HTR-8/SVneo (cell line): ENCODE data around the gene CDC42EP2.
"Not testable (repeated sequence)": the region's sequence is repeated elsewhere in the genome, so short reads cannot be mapped to it uniquely, and the experiment has no call there.

Experiments
- DNase-seq: peaks from one replicate; pipeline ENCODE4 v3.0.0; 2011; ENCODE audit warnings: low spot score, mixed read lengths; ENCODE audit not compliant: insufficient read length
- FAIRE-seq: peaks from 2 replicates; lab custom pipeline; 2011; peaks lifted over from hg19 to GRCh38; lab: Jason Lieb, UNC

CDC42EP2 gene

DNA sequence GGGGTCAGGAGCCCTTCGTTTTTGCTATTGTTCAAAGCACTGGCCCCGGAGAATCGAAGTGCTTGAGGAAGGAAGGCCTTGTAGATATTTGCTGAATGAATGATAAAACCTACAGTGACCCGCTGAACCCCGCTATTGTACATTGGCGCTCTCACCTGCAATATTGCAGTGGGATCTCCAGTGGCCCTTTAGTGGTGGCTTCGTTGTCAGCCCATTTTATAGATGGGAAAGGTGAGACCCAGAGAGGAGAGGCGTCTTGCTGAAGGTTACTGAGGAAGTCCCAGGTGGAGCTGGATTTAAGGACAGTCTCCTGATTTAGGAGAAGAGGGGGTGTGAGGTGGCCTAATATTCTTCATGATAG is 1.2 kb downstream of the CDC42EP2 start:
- FAIRE-seq (no peak), DNase-seq (no peak)

DNA sequence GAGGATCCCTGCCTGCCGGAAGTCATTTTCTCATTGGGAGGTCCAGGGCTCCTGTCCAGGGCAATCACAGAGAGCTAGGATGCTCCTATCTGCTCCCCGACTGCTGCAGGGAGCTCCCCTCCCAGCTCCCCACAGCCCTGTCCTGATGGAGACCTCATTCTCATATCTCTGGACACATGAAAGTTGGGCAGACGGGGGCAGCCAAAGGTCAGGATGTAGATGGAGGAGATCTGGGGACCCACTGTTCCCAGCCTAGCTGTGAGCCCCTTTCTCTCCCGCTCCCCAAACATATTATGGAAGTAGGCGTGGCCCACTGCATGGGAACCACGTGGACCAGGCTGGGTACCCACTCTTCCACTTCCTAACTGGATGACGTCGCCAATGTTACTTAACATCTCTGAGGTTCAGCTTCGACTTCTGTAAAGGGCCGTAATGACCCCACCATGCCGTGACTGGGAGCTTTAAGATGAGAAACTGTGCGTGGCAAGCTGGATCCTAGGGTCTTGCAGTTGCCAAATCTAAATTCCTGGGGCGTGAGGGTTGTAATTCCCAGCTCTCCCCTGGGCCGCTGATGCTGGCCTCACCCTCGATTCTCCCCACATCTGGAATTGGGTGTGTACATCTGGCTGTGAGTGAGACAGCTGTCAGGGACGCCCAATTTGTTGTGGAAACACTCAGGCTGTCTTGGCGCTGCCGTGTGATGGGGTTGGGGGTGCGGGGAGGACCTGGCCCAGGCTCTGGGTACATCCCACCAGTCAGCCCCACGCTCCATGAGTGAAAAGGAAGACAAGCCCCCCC is 1.8 kb downstream of the CDC42EP2 start:
- no peak for FAIRE-seq
- no peak for DNase-seq

DNA sequence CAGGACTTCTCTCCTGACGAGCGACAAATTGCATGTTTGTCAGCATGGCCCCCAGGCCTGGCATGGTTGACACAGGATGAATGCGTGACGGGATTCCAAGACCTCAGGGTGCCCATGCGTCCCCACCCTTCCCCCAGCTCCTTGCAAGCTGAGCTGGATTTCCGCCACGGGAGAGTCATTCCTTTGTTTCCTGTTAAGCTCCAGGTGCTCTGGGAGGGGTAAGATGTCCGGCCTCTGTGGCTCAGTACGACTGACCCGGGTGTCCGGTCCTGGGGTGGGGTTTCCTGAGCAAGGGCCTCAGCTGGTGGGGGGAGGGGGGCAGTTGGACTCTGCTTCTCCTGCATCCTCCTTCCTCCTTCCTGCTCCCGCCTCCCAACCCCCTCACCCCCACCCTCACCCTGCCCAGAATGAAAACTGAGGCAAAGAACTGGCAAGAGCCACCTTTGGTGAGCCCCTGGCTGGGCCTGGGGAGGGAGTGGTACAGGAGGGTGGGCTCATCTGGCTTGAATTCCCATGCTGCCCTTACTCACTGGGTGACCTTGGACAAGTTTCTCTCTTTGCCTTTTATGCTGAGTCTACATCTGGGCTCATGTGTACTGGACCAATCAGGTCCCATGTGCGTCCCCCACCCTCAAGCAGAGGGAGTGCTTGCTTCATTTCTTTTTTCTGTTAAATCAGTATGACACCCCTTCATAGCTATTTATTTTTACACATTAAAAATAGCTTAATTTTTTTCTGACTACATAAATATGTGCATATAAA is 2.5 kb downstream of the CDC42EP2 start:
- DNase-seq = peak; percentile 54
- no peak for FAIRE-seq

DNA sequence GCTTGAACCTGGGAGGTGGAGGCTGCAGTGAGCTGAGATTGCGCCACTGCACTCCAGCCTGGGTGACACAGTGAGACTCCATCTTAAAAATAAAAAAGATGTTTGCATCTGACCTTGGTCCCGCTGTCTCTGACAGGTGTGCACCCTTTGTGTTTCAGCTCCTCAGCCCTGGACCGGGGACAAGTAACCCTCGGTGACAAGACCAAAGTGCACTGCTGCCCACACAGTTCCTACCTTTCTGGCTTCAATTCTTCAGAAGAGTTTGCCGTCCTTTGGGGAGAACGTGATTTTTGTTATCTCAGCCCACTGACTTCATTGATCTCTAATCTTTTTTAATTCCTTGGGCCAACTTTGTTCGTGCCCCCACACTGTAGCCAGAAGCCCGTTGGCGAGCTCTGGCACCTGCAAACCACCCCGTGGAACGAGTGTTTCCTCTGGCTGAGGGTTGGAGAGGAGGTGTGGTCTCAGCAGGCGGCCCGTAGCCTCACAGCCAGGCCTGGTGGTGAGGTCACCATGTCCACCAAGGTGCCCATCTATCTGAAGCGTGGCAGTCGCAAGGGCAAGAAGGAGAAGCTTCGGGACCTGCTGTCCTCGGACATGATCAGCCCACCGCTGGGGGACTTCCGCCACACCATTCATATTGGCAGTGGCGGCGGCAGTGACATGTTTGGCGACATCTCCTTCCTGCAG is 5.9 kb downstream of the CDC42EP2 start:
- FAIRE-seq (no peak), DNase-seq (no peak)

DNA sequence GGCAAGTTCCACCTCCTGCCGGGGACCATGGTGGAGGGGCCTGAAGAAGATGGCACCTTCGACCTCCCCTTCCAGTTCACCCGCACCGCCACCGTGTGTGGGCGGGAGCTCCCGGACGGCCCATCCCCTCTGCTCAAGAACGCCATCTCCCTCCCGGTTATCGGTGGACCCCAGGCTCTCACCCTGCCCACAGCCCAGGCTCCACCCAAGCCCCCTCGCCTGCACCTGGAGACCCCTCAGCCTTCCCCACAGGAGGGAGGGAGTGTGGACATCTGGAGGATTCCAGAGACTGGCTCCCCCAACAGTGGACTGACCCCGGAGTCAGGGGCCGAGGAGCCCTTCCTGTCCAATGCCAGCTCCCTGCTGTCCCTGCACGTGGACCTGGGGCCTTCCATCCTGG is 6.4 kb downstream of the CDC42EP2 start:
- DNase-seq (no peak), FAIRE-seq (no peak)

DNA sequence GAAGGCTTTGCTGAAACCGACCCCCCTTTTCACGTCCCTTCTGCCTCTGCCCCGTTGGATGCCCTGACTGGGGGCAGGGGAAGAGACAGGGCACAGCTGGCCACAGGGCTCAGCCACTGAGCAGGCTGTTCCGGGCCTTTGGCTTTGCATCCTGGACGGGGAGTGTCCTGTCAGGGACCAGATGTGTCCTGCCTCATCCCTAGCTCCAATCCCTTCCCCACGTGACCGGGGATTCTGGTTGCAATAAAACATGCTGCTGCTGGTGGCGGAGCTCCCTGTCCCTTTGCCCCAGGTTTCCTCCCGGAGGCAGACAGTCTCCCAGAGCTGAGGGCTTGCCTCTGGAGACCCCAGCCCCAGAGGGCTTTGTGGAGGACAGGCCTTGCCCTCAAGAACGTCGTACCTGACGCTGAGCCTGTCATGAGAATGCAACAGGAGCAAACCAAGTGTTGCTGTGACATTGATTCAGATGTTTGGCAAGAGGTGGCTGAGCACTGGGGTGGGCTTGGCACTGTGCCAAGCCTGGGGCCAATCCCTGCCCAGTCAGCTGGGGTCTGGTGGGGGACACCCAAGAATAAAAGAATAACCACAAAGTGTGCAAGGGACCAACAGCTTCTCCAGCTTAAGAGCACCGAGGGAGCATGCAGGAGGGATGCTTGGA is 7.3 kb downstream of the CDC42EP2 start:
- DNase-seq (no peak), FAIRE-seq (no peak)

DNA sequence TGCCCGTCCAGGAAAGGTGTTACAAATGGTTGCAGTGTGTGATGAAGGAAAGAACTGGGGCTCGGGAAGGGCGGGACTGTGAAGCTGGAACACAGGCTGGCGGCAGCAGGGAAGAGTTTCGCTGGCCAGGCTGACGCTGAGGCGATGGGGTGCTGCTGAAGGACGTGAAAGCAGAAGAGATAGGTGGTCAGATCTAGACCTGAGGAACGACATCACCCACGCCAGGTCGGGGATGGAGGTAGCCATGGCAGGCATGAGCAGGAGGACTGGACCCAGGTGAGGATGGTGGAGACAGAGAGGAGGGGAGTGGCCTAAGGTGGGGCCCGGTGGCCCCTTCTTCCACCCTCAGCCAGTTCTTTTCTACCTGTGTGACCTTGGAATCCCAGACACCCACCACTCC is 9.1 kb downstream of the CDC42EP2 start:
- FAIRE-seq (no peak), DNase-seq (no peak)

DNA sequence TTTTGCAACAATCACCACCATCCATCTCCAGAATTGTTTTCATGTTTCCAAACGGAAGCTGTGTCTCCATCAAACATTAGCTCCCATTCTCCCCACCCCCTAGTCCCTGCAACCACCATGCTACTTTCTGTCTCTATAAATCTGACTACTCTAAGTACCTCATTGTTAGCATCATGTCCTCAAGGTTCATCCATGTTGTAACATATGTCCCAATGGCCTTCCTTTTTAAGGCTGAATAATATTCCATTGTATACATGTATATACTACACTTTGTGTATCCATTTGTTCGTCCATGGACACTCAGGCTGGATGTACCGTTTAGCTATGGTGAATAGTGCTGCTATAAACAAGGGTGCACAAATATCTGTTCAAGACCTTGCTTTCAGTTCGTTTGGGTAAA is 10.8 kb downstream of the CDC42EP2 start:
- DNase-seq (no peak), FAIRE-seq (peak; percentile 52)

DNA sequence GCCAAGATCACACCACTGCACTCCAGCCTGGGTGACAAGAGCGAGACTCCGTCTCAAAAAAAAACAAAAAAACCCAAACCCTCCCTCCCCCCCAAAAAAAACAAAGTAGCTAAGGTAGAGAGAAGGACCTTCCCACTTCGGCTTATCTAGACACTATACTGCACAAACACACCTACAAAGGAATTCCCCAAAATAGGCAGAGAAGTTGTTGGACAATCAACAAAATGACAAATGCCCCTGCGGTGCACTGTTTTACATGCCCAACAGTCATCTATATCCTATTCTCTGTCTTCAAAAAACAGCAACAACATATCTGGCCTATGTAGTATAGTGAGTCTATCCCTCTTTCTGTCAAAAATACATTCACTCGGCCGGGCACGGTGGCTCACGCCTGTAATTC is 12.4 kb downstream of the CDC42EP2 start:
- no peak for FAIRE-seq
- no peak for DNase-seq

DNA sequence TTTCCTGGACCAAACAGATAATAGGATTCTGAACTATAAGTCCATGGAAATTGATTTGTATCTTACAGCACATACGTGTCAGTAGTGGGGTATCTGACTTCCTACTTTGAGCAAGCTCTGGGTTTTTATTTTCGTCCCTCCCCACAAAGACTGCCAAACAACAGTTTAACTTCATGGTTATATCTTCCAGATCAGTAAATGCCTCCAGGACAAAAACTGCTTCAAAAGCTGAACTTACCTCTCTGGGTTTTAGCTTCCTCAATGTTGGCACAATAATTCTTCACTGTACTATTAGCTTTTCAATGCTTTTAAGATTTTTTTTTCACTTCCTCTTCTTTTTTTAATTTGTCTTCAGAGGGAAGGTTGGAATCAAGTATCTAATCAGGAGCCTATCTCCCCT is 14.8 kb downstream of the CDC42EP2 start:
- no peak for FAIRE-seq

DNA sequence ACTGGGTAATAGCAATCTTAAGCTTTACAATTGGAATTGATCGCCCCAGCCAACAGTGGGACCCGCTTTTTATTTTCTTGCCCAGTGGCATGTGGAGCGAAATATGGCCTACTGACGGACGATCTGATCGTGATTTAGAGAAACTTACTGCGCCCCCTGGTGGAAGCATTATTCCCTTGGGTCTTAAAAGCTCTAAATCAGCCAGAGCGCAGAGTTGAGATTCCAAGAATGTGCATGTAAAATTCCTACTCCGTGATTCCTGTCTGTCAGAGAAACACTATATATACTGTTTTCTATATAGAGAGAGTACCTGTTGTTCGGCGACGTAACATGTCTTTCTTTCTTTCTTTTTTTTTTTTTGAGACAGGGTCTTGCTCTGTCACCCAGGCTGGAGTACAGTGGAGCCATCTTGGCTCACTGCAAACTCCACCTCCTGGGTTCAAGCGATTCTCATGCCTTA is 15.3 kb downstream of the CDC42EP2 start:
- DNase-seq (peak; percentile 74), FAIRE-seq (no peak)

More for the DNA sequence above, 14.8 kb downstream of the CDC42EP2 start:
- DNase-seq = no peak

DNA sequence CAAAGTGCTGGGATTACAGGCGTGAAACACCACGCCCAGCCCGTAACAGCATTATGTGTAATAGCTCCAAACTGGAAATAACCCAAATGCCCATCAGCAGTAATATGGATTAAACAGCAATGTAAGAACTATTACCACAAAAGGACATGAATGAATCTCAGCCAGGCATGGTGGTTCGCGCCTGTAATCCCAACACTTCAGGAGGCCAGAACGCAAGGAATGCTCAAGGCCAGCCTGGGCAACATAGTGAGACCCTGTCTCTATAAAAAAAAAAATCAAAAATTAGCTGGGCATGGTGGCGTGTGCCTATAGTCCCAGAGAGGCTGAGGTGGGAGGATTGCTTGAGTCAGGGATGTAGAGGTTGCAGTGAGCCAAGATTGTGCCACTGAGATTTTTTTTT is 15.9 kb downstream of the CDC42EP2 start:
- DNase-seq (no peak), FAIRE-seq (no peak)

DNA sequence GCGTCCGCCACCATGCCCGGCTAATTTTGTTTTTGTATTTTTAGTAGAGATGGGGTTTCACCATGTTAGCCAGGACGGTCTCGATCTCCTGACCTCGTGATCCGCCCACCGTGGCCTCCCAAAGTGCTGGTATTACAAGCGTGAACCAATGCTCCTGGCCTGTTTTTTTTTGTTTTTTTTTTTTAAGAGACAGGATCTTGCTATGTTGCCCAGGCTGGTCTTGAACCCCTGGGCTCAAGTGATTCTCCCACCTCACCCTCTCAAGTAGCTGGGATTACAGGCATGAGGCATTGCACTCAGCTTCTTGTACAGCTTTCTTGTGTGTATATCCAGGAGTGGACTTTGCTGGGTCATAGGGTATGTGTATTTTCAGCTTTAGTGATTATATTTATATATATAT is 17.9 kb downstream of the CDC42EP2 start:
- FAIRE-seq, DNase-seq: not testable (repeated sequence)

DNA sequence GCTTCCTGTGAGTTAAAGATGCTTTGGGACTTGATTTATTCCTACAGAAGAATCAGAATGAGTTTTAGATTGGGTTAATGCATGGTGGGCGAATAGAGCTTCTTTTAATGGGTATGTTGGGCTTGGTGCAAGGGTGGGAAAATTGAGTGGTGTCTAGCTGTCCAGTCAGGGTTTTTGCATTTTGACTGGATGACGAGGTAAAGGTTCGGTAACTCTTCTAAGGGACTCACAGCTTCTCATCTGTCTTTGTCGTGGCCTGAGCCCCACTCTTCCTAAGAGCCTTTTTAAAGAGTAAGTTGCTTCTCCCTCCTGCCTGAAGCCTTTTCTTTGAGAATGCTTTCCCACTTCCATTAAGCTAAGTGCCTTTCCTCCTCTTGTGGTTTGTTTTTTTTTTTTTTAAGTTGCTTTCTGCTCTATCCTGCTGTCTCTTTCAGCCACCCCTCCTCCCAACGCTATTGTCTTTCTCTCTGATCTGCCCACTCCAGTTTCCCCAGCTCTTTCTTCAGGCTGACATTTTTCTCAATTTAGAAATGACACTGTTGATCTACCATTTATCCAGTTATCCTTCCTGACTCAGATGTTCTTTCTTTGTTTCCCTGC is 20.1 kb downstream of the CDC42EP2 start:
- FAIRE-seq (no peak), DNase-seq (no peak)

DNA sequence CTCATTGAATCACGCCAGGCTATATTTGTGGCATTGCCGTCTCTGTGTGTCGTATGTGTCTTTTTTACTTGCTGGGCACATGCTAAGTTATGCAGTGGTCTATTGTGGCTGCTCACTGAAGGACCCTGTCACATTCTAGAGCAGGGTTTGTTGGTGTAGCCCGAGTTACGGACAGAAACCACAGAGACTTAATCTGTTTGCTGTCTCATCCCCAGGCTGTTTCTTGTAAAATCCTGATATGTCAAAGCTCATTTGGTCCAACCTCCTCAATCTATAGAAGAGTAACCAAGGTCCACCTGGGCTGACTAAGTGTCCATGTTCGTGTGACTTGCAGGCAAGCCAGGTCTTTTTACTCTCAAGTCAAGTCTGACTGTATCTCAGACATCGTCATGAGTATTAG is 24.0 kb downstream of the CDC42EP2 start:
- FAIRE-seq = no peak
- no peak for DNase-seq

DNA sequence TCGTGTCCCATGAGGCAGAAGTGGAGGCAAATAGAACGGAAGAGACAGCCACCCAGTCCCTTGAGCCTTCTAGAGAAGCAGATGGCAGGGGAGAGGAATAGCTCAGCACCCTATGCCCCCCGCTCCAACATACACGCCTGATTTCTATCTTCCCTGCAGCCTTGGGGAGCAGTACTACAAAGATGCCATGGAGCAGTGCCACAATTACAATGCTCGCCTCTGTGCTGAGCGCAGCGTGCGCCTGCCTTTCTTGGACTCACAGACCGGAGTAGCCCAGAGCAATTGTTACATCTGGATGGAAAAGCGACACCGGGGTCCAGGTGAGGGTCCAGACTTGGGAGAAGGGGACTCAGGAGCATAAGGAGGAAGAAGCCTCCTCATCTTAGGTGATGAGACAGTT is 25.6 kb downstream of the CDC42EP2 start:
- FAIRE-seq (no peak), DNase-seq (no peak)

DNA sequence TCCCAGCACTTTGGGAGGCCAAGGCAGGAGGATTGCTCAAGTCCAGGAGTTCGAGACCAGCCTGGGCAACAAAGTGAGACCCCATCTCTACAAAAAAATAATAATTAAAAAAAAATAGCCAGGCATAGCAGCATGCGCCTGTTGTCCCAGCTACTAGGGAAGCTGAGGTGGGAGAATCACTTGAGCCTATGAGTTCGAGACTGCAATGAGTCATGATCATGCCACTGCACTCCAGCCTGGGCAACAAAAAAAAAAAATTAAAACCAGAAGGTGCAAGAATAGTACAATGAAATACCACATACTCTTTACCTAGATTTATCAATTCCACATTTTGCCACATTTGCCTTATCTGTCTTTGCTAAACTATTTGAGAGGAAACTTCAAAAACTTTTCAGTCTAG is 27.2 kb downstream of the CDC42EP2 start:
- FAIRE-seq = no peak

DNA sequence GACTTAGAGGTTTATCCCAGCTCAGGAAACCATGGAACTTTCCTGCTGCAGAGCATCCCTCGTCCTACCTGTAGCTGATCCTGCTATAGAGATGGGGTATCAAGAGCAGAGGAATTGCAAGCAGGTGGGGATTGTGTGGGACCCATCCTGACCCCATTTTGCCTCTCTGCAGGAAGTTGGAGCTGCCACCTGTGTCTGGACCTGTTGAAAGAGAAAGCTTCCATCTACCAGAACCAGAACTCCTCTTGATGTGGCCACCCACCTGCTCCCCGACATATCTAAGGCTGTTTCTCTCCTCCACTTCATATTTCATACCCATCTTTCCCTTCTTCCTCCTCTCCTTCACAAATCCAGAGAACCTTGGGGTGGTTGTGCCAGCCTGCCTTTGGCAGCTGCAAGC is 36.8 kb downstream of the CDC42EP2 start:
- DNase-seq (no peak), FAIRE-seq (no peak)

More for the DNA sequence above, 27.2 kb downstream of the CDC42EP2 start:
- no peak for DNase-seq

DNA sequence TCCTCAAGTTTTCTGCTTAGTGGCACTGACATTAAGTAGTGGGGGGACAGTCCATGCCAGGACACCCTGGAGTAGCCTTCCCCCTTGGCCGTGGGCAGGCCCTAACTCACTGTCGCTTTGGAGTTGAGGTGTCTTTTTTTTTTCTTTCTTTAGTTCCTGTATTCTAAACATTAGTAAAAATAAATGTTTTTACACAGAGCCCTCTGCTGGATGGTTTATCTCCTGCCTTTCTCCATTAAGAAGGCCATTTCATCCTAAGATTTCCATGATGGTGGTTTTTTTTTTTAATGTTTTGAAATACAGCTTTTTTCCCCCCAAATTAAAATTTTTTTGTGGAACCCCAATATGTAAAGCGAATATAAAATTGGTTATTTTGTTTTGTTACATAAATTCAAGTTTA is 38.1 kb downstream of the CDC42EP2 start:
- no peak for FAIRE-seq
- no peak for DNase-seq

DNA sequence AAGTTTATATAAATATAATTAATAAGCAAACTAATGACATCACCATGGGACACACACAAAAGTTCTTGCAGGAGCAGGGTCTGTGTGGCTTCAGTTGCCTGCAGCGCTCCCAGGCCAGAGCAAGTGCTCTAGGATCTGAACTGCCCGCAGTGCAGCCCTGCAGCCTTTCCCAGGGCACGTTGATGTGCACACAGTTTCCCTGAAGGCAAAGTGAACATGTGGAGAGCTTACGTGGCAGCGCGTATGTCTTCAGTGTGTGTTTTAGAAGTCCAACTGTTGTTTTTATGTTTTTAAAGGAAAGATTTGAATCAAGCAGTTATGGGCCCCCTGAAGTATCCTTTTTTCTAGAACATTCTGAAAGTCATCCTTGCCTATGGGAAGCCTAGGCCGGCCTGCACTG is 38.7 kb downstream of the CDC42EP2 start:
- DNase-seq (no peak), FAIRE-seq (no peak)
